MM.1S (cell line): ENCODE data around the gene CDC27.
"Not testable (repeated sequence)": the region's sequence is repeated elsewhere in the genome, so short reads cannot be mapped to it uniquely, and the experiment has no call there.

Experiments
- DNase-seq: peaks from one replicate; pipeline ENCODE4 v3.0.0-alpha.2; 2015
- H2AFZ ChIP-seq: fragments of 300-600 bp; sonication (generic); 2 replicates; pipeline ENCODE4 v1.6.0; 2016; ENCODE audit warnings: antibody characterized with exemption, low read length
- H3F3A ChIP-seq: fragments of 300-600 bp; sonication (generic); 2 replicates; pipeline ENCODE4 v1.6.1; 2016; ENCODE audit warnings: mild to moderate bottlenecking, antibody characterized with exemption, low read length, moderate library complexity, mixed read lengths; ENCODE audit not compliant: insufficient read depth
- H3K27ac ChIP-seq: fragments of 300-600 bp; sonication (generic); 2 replicates; pipeline ENCODE4 v1.5.1; 2016; ENCODE audit warnings: mild to moderate bottlenecking, low read length
- H3K27me3 ChIP-seq: fragments of 300-600 bp; sonication (generic); replicated peaks from 2 replicates; pipeline ENCODE4 v1.6.0; 2016; ENCODE audit warnings: low read length; ENCODE audit not compliant: insufficient read depth
- H3K36me3 ChIP-seq: fragments of 300-600 bp; sonication (generic); replicated peaks from 2 replicates; pipeline ENCODE4 v1.6.1; 2016; ENCODE audit warnings: mild to moderate bottlenecking, low read length, mixed read lengths; ENCODE audit not compliant: insufficient read depth
- H3K4me1 ChIP-seq: fragments of 300-600 bp; sonication (generic); 2 replicates; pipeline ENCODE4 v1.6.1; 2016; ENCODE audit warnings: low read length, mixed read lengths
- H3K4me2 ChIP-seq: fragments of 300-600 bp; sonication (generic); 2 replicates; pipeline ENCODE4 v1.6.0; 2016; ENCODE audit warnings: low read depth, low read length
- H3K4me3 ChIP-seq: fragments of 300-600 bp; sonication (generic); 2 replicates; pipeline ENCODE4 v1.5.1; 2016; ENCODE audit warnings: low read length, mixed read lengths
- H3K79me2 ChIP-seq: fragments of 300-600 bp; sonication (generic); 2 replicates; pipeline ENCODE4 v1.6.1; 2016; ENCODE audit warnings: mixed run types, low read length, mixed read lengths
- H3K9ac ChIP-seq: fragments of 300-600 bp; sonication (generic); 2 replicates; pipeline ENCODE4 v1.6.1; 2016; ENCODE audit warnings: low read length, mixed read lengths
- H3K9me2 ChIP-seq: fragments of 300-600 bp; sonication (generic); replicated peaks from 2 replicates; pipeline ENCODE4 v1.6.1; 2016; ENCODE audit warnings: mild to moderate bottlenecking, low read length, mixed read lengths; ENCODE audit not compliant: insufficient read depth
- H3K9me3 ChIP-seq: fragments of 300-600 bp; sonication (generic); replicated peaks from 2 replicates; pipeline ENCODE4 v1.6.1; 2016; ENCODE audit warnings: mild to moderate bottlenecking, low read length, mixed read lengths; ENCODE audit not compliant: insufficient read depth
- H4K20me1 ChIP-seq: fragments of 300-600 bp; sonication (generic); 2 replicates; pipeline ENCODE4 v1.6.1; 2016; ENCODE audit warnings: mild to moderate bottlenecking, low read length, moderate library complexity, mixed read lengths; ENCODE audit not compliant: insufficient read depth
- CTCF ChIP-seq: fragments of 300-600 bp; sonication (generic); IDR thresholded peaks from 2 replicates; pipeline ENCODE4 v1.5.1; 2016; ENCODE audit warnings: antibody characterized with exemption, low read length, mixed read lengths
- EZH2 ChIP-seq: fragments of 300-600 bp; sonication (generic); optimal IDR thresholded peaks from 2 replicates; pipeline ENCODE3; 2017; ENCODE audit warnings: low read depth, mild to moderate bottlenecking, antibody characterized with exemption, low read length, mixed read lengths
- EZH2phosphoT487 ChIP-seq: fragments of 300-600 bp; sonication (generic); IDR thresholded peaks from 2 replicates; pipeline ENCODE4 v1.6.1; 2018; ENCODE audit warnings: antibody characterized with exemption, low read length

Gene CDC27

DNA sequence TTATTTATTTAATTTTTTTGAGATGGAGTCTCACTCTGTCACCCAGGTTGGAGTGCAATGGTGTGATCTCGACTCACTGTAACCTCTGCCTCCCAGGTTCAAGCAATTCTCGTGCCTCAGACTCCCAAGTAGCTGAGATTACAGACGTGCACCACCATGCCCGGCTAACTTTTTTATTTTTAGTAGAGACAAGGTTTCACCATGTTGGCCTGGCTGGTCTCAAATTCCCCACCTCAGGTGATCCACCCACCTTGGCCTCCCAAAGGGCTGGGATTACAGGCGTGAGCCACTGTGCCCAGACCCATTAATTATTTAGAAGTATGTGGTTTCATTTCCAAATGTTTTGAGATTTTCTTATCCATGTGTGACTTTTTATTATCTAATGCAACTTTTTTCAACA lies 22.2 kb downstream of the CDC27 start:
- H3K9ac ChIP-seq, H4K20me1 ChIP-seq, H2AFZ ChIP-seq, DNase-seq, H3K27ac ChIP-seq, H3K9me3 ChIP-seq, H3K27me3 ChIP-seq, H3K4me2 ChIP-seq, H3K4me3 ChIP-seq, H3K9me2 ChIP-seq, H3K36me3 ChIP-seq: not testable (repeated sequence)
- Histone ChIP-seq H3K4me1 (peaks cover 30% of the 10 kb centered on the region), H3K79me2 (peaks cover 78% of the 10 kb centered on the region), H3F3A (peaks cover 13% of the 10 kb centered on the region; the same call in 1 of the 2 replicates)

- Histone ChIP-seq H3K9me3 (no peaks in the 10 kb centered on the region), H4K20me1 (no peaks in the 10 kb centered on the region), H3K36me3 (peaks cover 9% of the 10 kb centered on the region), H3K4me3 (no peak overlapping the region), H3K4me2 (no peak overlapping the region), H3K9ac (no peak overlapping the region), H3F3A (peaks cover 13% of the 10 kb centered on the region; the same call in 1 of the 2 replicates), H3K79me2 (peaks cover 77% of the 10 kb centered on the region), H3K27ac (no peak overlapping the region), H3K27me3 (no peaks in the 10 kb centered on the region), H3K4me1 (peaks cover 30% of the 10 kb centered on the region), H2AFZ (no peak overlapping the region), H3K9me2 (no peaks in the 10 kb centered on the region)
- no peak for DNase-seq
- TF ChIP-seq EZH2phosphoT487 (no peak), EZH2 (no peak), CTCF (no peak)
These were observed 24.0 kb downstream of the CDC27 start for GRCh38 chr17:47165137-47165536.

GRCh38 chr17:47164263-47164662 lies 24.8 kb downstream of the CDC27 start:
- H3F3A ChIP-seq = peaks cover 13% of the 10 kb centered on the region; the same call in 1 of the 2 replicates
- peaks cover 30% of the 10 kb centered on the region for H3K4me1 ChIP-seq
- H3K36me3 ChIP-seq = peaks cover 9% of the 10 kb centered on the region
- no peak overlapping the region for H2AFZ ChIP-seq
- H3K4me3 ChIP-seq = no peak overlapping the region
- no peak overlapping the region for H3K27ac ChIP-seq
- no peak for DNase-seq
- no peak overlapping the region for H3K9ac ChIP-seq
- H4K20me1 ChIP-seq = no peaks in the 10 kb centered on the region
- TF ChIP-seq EZH2 (no peak), EZH2phosphoT487 (no peak), CTCF (no peak)
- H3K27me3 ChIP-seq = no peaks in the 10 kb centered on the region
- H3K9me3 ChIP-seq = no peaks in the 10 kb centered on the region
- no peaks in the 10 kb centered on the region for H3K9me2 ChIP-seq
- H3K79me2 ChIP-seq = peaks cover 70% of the 10 kb centered on the region
- H3K4me2 ChIP-seq = no peak overlapping the region

GRCh38 chr17:47162013-47162622 lies 27.0 kb downstream of the CDC27 start:
- peak overlapping the region; percentile 20; the same call in 1 of the 2 replicates for H3K27ac ChIP-seq
- peak overlapping the region; percentile 26 for H3K4me3 ChIP-seq
- DNase-seq = peak; percentile 20
- peaks cover 30% of the 10 kb centered on the region for H3K4me1 ChIP-seq
- no peaks in the 10 kb centered on the region for H3K9me2 ChIP-seq
- TF ChIP-seq EZH2phosphoT487 (no peak), CTCF (no peak), EZH2 (no peak)
- H2AFZ ChIP-seq = no peak overlapping the region
- peak overlapping the region; percentile 59 for H3K4me2 ChIP-seq
- no peaks in the 10 kb centered on the region for H3K27me3 ChIP-seq
- peak overlapping the region; percentile 15; the same call in 1 of the 2 replicates for H3K9ac ChIP-seq
- peaks cover 13% of the 10 kb centered on the region; the same call in 1 of the 2 replicates for H3F3A ChIP-seq
- H4K20me1 ChIP-seq = no peaks in the 10 kb centered on the region
- H3K79me2 ChIP-seq = peaks cover 51% of the 10 kb centered on the region
- H3K9me3 ChIP-seq = no peaks in the 10 kb centered on the region
- no peaks in the 10 kb centered on the region; the same call in none of the 2 replicates for H3K36me3 ChIP-seq
